ENCODE data around the gene UBAP2L. TPM values are rescaled to one million over a fixed set of nuclear protein-coding genes. Genes with fewer than 3 reads are reported as not detected.

Gene UBAP2L
- polyA plus RNA-seq, 1 donor (not counting 4 experiments of a cell fraction or from before 2014, with no cell fraction given): 198 TPM

DNA sequence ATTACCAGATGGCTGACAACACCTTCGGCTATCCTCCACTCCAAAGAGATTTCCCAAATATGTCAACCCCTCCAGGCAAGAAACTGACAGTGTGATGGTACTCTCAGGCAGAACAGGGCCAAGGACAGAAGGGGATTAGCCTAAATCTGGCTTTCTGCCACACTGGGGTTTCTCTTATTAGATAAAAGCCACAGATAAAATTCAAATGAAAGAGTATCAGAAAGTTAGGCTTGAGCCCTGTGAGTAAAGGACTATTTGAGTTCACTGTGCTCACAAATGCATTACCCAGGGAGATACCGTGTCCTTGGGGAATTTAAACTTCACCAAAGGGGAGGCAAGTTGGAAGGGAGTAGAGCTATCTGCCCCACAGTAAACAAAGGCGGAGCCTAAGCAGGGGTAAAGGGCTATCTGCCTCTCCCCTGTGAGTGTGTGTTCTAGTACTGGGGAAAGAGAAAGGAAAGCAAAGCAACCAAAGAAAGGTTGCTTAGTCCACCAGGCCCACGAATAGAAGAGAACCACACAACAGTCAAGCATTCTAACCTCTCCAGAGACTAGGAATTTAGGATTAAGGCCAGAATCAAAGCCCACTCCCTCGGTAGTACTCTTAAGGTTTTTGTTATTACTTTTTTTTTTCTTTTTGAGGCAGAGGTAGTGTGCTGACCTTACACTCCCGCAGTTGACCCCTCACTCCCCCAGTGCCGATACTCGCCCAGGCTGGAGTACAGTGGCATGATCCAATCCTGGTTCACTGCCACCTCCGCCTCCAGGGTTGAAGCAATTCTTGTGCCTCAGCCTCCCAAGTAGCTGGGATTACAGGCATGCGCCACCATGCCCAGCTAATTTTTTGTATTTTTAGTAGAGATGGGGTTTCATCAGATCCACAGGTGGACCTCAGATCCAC is 41.6 kb upstream of the UBAP2L start:
- Histone ChIP-seq H3K9me3 (ENCODE audit: control insufficient read depth, low read depth, low read length) (no peaks in the 10 kb centered on the region), H3K27me3 (ENCODE audit: control insufficient read depth, extremely low read depth, insufficient read depth, low read length) (no peaks in the 10 kb centered on the region), H3K4me1 (ENCODE audit: control insufficient read depth, extremely low read depth, insufficient read depth, low read length) (peaks cover 52% of the 10 kb centered on the region), H4K20me1 (ENCODE audit: control insufficient read depth, extremely low read depth, insufficient read depth, low read length) (peaks cover 76% of the 10 kb centered on the region), H2AFZ (ENCODE audit: control insufficient read depth, low read length) (no peak overlapping the region), H3K27ac (ENCODE audit: control insufficient read depth, insufficient read depth, low read length) (peak overlapping the region; percentile 17), H3K4me3 (ENCODE audit: control insufficient read depth in 2 of 3, extremely low read depth in 1 of 3, insufficient read depth in 2 of 3, low read depth in 1 of 3, low read length in 3 of 3) (peak overlapping the region in 1 of 3 experiments; percentile 12), H3K36me3 (ENCODE audit: control insufficient read depth in 2 of 2, extremely low read depth in 1 of 2, insufficient read depth in 2 of 2, low read length in 2 of 2) (peaks cover 12 to 29% of the 10 kb centered on the region in 2 experiments), H3K79me2 (ENCODE audit: control insufficient read depth, insufficient read depth, low read length) (peaks cover 87% of the 10 kb centered on the region), H3K9ac (ENCODE audit: control insufficient read depth, extremely low read depth, insufficient read depth, low read length) (no peak overlapping the region), H3K9me1 (ENCODE audit: control insufficient read depth, extremely low read depth, insufficient read depth, low read length) (peaks cover 5% of the 10 kb centered on the region), H3K4me2 (ENCODE audit: control insufficient read depth, extremely low read depth, insufficient read depth, low read depth, low read length) (peak overlapping the region; percentile 41)
- dilution Hi-C loops (cut with MboI; ENCODE audit: extremely low pct_ligation_motif_present, low sequenced_read_pairs): no loop called here
- no peak for FAIRE-seq
- TF ChIP-seq EZH2 (IDR thresholded peaks at IDR 0.05; ENCODE audit: low read length): no peak
- TF ChIP-seq, protein P1, sequence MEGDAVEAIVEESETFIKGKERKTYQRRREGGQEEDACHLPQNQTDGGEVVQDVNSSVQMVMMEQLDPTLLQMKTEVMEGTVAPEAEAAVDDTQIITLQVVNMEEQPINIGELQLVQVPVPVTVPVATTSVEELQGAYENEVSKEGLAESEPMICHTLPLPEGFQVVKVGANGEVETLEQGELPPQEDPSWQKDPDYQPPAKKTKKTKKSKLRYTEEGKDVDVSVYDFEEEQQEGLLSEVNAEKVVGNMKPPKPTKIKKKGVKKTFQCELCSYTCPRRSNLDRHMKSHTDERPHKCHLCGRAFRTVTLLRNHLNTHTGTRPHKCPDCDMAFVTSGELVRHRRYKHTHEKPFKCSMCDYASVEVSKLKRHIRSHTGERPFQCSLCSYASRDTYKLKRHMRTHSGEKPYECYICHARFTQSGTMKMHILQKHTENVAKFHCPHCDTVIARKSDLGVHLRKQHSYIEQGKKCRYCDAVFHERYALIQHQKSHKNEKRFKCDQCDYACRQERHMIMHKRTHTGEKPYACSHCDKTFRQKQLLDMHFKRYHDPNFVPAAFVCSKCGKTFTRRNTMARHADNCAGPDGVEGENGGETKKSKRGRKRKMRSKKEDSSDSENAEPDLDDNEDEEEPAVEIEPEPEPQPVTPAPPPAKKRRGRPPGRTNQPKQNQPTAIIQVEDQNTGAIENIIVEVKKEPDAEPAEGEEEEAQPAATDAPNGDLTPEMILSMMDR (optimal IDR thresholded peaks at IDR 0.05 in 1 of 3, IDR thresholded peaks at IDR 0.05 in 1 of 3, conservative IDR thresholded peaks at IDR 0.05 in 1 of 3; ENCODE audit: extremely low read depth in 1 of 3, insufficient read depth in 2 of 3, low read length in 3 of 3): no peak
- DNase-seq (ENCODE audit: low read depth, low spot score): no peak

DNA sequence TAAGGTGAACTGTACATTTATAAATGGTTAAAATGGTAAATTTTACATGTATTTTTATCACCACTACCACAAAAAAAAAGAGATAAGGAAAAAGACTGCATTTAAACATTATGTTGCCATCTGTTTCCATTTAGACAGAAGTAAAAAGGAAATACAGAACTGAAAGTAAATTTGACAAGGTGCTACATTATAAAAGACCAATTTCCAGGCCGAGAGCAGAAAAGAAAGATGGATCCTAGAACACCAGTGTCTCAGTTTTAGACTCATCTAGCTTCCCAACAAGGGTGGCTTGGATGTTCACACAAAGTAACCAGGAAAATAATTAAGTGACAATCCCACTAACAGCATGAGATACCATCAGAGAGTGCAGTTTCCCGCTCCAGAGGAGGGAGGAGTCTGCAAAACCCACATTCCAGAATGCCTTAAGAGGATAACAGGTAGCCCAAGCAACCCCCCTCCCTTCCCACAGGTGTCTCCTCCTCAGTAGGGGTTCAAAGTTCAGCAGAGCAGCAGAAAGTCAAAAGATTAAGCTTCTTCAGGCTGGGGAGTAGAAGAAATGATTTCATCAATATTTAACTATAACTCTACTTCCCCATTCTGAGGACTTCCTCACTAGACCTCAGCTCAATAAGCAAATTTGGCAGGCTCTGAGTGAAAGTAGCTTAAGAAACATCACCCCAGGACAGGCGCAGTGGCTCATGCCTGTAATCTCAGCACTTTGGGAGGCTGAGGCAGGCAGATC is 40.6 kb upstream of the UBAP2L start:
- H3K27me3 ChIP-seq (ENCODE audit: control insufficient read depth, extremely low read depth, insufficient read depth, low read length): no peaks in the 10 kb centered on the region
- TF ChIP-seq, protein P1 (optimal IDR thresholded peaks at IDR 0.05 in 1 of 3, IDR thresholded peaks at IDR 0.05 in 1 of 3, conservative IDR thresholded peaks at IDR 0.05 in 1 of 3; ENCODE audit: extremely low read depth in 1 of 3, insufficient read depth in 2 of 3, low read length in 3 of 3): no peak
- no peak for TF ChIP-seq EZH2 (IDR thresholded peaks at IDR 0.05; ENCODE audit: low read length)
- dilution Hi-C loops (cut with MboI; ENCODE audit: extremely low pct_ligation_motif_present, low sequenced_read_pairs): no loop called here
- H3K79me2 ChIP-seq (ENCODE audit: control insufficient read depth, insufficient read depth, low read length): peaks cover 79% of the 10 kb centered on the region
- peak overlapping the region in 2 of 3 experiments; percentile 14 to 45 for H3K4me3 ChIP-seq (ENCODE audit: control insufficient read depth in 2 of 3, extremely low read depth in 1 of 3, insufficient read depth in 2 of 3, low read depth in 1 of 3, low read length in 3 of 3)
- DNase-seq (ENCODE audit: low read depth, low spot score) (no peak), FAIRE-seq (no peak)
- H3K27ac ChIP-seq (ENCODE audit: control insufficient read depth, insufficient read depth, low read length): no peak overlapping the region
- H3K4me1 ChIP-seq (ENCODE audit: control insufficient read depth, extremely low read depth, insufficient read depth, low read length): peaks cover 52% of the 10 kb centered on the region
- H3K9ac ChIP-seq (ENCODE audit: control insufficient read depth, extremely low read depth, insufficient read depth, low read length): no peak overlapping the region
- H2AFZ ChIP-seq (ENCODE audit: control insufficient read depth, low read length): no peak overlapping the region
- H3K4me2 ChIP-seq (ENCODE audit: control insufficient read depth, extremely low read depth, insufficient read depth, low read depth, low read length): peak overlapping the region; percentile 97
- H3K9me1 ChIP-seq (ENCODE audit: control insufficient read depth, extremely low read depth, insufficient read depth, low read length): peaks cover 5% of the 10 kb centered on the region
- H3K9me3 ChIP-seq (ENCODE audit: control insufficient read depth, low read depth, low read length): no peaks in the 10 kb centered on the region
- H3K36me3 ChIP-seq (ENCODE audit: control insufficient read depth in 2 of 2, extremely low read depth in 1 of 2, insufficient read depth in 2 of 2, low read length in 2 of 2): peaks cover 9 to 26% of the 10 kb centered on the region in 2 experiments
- H4K20me1 ChIP-seq (ENCODE audit: control insufficient read depth, extremely low read depth, insufficient read depth, low read length): peaks cover 70% of the 10 kb centered on the region

Data from keratinocyte (primary cell).